Nephron (organoid): ENCODE data around the gene TICRR.

Source experiments
- H3K27ac Mint-ChIP-seq, 3 experiments: 2 replicates each; pipeline ENCODE4 v1.8.0; 2020; ENCODE audit warnings: mixed read lengths in 3 of 3, mild to moderate bottlenecking in 2 of 3, moderate library complexity in 1 of 3
- H3K27me3 Mint-ChIP-seq: 2 replicates; pipeline ENCODE4 v1.8.0; 2021; ENCODE audit warnings: low read depth, mild to moderate bottlenecking, moderate library complexity, mixed read lengths
- H3K36me3 Mint-ChIP-seq: 2 replicates; pipeline ENCODE4 v1.8.0; 2020; ENCODE audit warnings: low read depth, mixed read lengths
- H3K4me1 Mint-ChIP-seq: 2 replicates; pipeline ENCODE4 v1.8.0; 2020; ENCODE audit warnings: mixed read lengths
- H3K4me3 Mint-ChIP-seq, 3 experiments: 2 replicates each; pipeline ENCODE4 v1.8.0; 2020; ENCODE audit warnings: mild to moderate bottlenecking in 3 of 3, mixed read lengths in 3 of 3, moderate library complexity in 2 of 3
- H3K9me3 Mint-ChIP-seq: 2 replicates; pipeline ENCODE4 v1.8.0; 2020; ENCODE audit warnings: mixed read lengths
- TF ChIP-seq, protein P1 (sequence below), 3 experiments: fragments of 200-600 bp; sonication (generic); IDR thresholded peaks; one replicate each; pipeline ENCODE4 v1.5.0; 2021; ENCODE audit warnings: antibody characterized with exemption in 3 of 3; ENCODE audit not compliant: unreplicated experiment in 3 of 3

The TICRR gene

DNA sequence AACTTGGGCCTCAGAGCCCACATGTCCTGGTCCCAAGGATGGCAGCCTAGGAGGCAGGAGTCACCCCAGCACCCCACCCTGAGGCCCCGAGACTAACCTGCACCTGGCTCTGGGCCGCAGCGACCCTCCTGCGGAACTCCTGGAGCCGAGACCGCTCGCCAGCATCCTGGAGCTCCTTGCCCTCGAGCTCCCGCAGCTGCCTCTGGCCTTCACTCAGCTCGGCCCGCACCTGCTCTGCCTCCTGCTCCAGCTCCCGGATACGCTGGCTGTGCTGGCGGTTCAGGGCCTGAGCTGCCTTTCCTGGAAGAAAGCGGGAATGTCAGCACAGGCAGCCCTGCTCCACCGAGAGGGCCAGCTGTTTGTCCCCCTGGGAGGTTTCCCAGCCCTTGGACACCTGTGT, 66.8 kb downstream of the TICRR start:
- H3K9me3 Mint-ChIP-seq, result no peaks in the 10 kb centered on the region
- H3K27ac Mint-ChIP-seq, result no peak overlapping the region
- H3K4me3 Mint-ChIP-seq, result no peak overlapping the region
- H3K36me3 Mint-ChIP-seq, result peaks cover 50% of the 10 kb centered on the region
- H3K4me1 Mint-ChIP-seq, result no peaks in the 10 kb centered on the region
- TF ChIP-seq, protein P1, sequence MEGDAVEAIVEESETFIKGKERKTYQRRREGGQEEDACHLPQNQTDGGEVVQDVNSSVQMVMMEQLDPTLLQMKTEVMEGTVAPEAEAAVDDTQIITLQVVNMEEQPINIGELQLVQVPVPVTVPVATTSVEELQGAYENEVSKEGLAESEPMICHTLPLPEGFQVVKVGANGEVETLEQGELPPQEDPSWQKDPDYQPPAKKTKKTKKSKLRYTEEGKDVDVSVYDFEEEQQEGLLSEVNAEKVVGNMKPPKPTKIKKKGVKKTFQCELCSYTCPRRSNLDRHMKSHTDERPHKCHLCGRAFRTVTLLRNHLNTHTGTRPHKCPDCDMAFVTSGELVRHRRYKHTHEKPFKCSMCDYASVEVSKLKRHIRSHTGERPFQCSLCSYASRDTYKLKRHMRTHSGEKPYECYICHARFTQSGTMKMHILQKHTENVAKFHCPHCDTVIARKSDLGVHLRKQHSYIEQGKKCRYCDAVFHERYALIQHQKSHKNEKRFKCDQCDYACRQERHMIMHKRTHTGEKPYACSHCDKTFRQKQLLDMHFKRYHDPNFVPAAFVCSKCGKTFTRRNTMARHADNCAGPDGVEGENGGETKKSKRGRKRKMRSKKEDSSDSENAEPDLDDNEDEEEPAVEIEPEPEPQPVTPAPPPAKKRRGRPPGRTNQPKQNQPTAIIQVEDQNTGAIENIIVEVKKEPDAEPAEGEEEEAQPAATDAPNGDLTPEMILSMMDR (IDR thresholded peaks at IDR 0.05; ENCODE audit: unreplicated experiment in 3 of 3), result no peak
- no peaks in the 10 kb centered on the region for H3K27me3 Mint-ChIP-seq

DNA sequence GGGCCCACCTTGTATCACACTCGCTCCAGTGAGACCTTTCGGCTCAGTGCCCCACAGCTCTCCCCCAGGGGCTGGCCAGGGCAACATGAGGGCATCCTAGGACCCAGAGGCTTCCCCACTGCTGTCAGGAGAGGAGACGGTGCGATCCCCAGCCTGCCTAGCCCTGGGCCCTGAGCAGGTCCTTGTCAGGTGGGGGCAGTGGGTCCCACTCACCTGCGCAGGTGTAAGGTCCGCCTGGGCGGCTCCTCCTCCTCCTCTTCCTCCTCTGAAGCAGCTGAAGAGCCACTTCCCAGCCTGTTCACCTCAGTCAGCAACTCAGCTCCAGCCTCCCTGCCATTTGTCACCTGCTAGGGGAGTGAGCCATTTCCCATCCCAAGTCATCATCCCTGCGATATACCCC, 70.4 kb downstream of the TICRR start:
- Mint-ChIP-seq H3K9me3 (no peaks in the 10 kb centered on the region), H3K4me3 (no peak overlapping the region)

DNA sequence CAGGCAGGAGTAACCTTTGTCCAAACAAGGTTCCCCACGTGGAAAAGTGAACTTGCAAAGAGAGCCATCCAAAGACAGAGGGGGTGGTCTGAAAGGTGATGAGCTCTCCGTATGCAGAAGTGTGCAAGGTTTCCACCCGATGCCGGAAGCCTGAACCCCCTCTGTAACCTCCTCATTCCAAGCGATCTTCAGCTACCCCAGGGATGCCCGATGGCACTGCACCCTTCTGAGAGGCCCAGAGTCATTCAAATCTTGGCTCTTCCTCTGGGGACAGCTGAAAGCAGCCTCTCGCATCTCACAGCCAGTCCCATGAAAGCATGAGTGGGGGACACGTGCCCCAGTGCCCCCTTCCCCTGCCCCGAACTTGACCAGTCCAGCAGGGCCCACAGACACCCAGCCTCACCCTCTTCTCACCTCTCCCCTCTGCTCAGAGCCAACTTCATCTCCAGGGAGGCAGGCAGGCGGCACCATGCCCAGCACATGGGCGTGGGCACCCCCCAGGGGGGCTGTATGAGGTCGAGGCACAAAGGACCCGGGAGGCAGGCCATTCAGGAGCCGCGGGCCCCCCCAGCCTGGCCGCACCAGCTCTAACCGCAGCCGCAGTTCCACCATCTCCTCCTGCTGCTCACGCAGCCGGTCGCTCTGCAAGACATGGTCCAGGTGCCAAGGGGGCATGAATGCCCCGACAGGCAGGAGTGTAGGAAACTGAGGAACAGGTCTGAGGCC, 71.3 kb downstream of the TICRR start:
- Mint-ChIP-seq H3K36me3 (peaks cover 46% of the 10 kb centered on the region), H3K9me3 (no peaks in the 10 kb centered on the region), H3K27me3 (no peaks in the 10 kb centered on the region), H3K4me3 (no peak overlapping the region), H3K4me1 (no peaks in the 10 kb centered on the region), H3K27ac (no peak overlapping the region)
- TF ChIP-seq, protein P1 (IDR thresholded peaks at IDR 0.05; ENCODE audit: unreplicated experiment in 3 of 3), result no peak

More for the DNA sequence above, 70.4 kb downstream of the TICRR start:
- no peaks in the 10 kb centered on the region for H3K27me3 Mint-ChIP-seq
- TF ChIP-seq, protein P1 (IDR thresholded peaks at IDR 0.05; ENCODE audit: unreplicated experiment in 3 of 3), result no peak
- peaks cover 53% of the 10 kb centered on the region for H3K36me3 Mint-ChIP-seq
- no peaks in the 10 kb centered on the region for H3K4me1 Mint-ChIP-seq
- H3K27ac Mint-ChIP-seq, result no peak overlapping the region

DNA sequence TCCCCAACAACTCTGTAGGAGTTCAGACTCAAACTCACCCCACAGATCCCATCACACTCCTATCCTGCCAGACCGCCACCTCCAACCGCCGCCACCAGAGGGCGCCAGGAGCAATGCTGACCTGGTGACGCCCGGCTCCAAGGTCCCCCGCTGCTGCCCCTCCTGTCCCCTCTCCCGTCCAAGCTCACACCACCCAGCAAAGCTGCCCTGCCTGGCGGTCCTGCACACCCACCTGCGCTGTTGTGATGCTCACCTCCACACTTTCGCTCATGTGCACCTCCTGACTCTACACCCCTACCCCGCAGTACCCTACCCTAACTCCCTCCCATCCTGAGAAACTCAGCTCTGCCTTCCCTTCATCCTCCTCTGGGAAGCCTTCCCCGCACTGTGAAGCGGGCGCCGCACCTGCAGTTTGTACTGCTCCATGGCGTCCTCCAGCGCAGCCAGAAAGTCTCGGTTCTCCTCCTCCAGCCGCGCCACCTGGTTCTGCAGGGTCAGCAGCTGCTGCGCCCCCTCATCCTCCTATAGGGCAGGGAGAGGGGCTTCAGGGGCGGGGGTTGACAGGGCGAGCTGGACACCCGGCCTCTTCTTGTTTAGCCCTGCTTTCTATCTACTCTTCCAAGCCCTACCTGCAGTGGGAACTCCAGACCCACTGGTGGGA, 72.1 kb downstream of the TICRR start:
- TF ChIP-seq, protein P1 (IDR thresholded peaks at IDR 0.05; ENCODE audit: unreplicated experiment in 3 of 3), result peak; percentile 75 to 84 (median 77)
- Mint-ChIP-seq H3K27ac (no peak overlapping the region), H3K4me3 (no peak overlapping the region), H3K27me3 (no peaks in the 10 kb centered on the region), H3K36me3 (peaks cover 46% of the 10 kb centered on the region), H3K4me1 (no peaks in the 10 kb centered on the region), H3K9me3 (no peaks in the 10 kb centered on the region)

DNA sequence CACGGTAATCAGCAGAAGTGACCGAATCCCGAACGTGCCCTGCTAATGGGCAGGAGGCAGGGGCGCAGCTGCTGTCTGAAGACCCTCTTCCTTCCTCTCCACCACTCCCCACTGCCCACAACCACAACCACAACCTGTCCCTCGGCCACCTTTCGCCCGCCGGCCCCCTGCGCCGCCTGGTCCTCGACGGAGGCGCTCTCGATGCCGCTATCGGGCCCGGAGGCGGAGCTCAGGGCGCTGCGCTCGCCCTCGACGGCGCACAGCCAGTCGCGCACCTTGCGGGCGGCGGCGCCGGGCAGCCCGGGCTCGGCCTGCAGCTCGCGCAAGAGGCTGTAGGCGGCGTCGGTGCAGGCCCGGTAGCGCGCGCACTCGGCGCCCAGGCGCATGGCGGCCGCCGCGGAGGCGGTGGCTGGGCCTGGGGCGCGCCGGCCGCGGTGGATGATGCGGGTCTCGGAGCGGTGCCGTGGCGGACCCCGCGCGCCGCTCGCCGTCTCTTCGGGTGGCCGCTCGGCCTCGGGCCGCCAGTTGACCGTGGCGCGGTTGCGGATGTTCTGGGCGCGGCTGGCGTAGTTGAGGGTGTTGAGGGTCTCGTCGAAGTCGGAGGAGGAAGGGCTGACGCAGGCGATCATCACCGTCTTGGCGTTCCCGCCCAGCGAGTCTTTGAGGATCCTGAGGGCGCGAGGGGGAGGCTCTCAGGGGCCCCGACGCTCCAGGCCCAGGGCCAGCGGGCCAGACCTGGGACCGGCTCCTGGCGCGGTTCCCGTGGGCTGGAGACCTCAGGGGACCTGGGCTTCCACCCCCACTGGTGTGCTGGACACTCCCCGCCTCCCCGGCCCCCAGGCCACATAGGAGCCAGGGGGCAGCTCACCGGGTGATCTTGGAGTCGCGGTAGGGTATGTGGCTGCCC, 73.1 kb downstream of the TICRR start:
- TF ChIP-seq, protein P1 (IDR thresholded peaks at IDR 0.05; ENCODE audit: unreplicated experiment in 3 of 3), result no peak

More for the DNA sequence above, 73.1 kb downstream of the TICRR start:
- Mint-ChIP-seq H3K27me3 (no peaks in the 10 kb centered on the region), H3K4me3 (no peak overlapping the region), H3K4me1 (peaks cover 4% of the 10 kb centered on the region), H3K27ac (no peak overlapping the region), H3K36me3 (peaks cover 37% of the 10 kb centered on the region), H3K9me3 (no peaks in the 10 kb centered on the region)
